Fibroblast of lung (primary cell): ENCODE data around the gene HOXD4. TPM values are rescaled to one million over a fixed set of nuclear protein-coding genes. Genes with fewer than 3 reads are reported as not detected.
A peak's percentile ranks its signal among the peaks of the same experiment; 100 is the strongest.

Source experiments
- DNase-seq, 2 donors: peaks; one replicate each; pipeline versions ENCODE4 v3.0.0 to v3.0.0-alpha.2; 2010; ENCODE audit warnings: low read depth in 2 of 2
- H2AFZ ChIP-seq: 2 replicates; pipeline ENCODE4 v1.5.1; 2012; ENCODE audit warnings: low read length, control low read depth, inconsistent platforms
- H3K27ac ChIP-seq: 2 replicates; pipeline ENCODE4 v1.5.1; 2011; ENCODE audit warnings: low read length, control low read depth; ENCODE audit not compliant: insufficient read depth
- H3K27me3 ChIP-seq: 2 replicates; pipeline ENCODE4 v1.5.1; 2011; ENCODE audit warnings: mild to moderate bottlenecking, low read length; ENCODE audit not compliant: control insufficient read depth, insufficient read depth
- H3K36me3 ChIP-seq: 2 replicates; pipeline ENCODE4 v1.5.1; 2011; ENCODE audit warnings: low read length; ENCODE audit not compliant: control insufficient read depth, insufficient read depth
- H3K4me1 ChIP-seq: 2 replicates; pipeline ENCODE4 v1.5.1; 2011; ENCODE audit warnings: low read length; ENCODE audit not compliant: control insufficient read depth, insufficient read depth; ENCODE audit errors: extremely low read depth
- H3K4me2 ChIP-seq: 2 replicates; pipeline ENCODE4 v1.5.1; 2011; ENCODE audit warnings: low read length, control low read depth; ENCODE audit not compliant: insufficient read depth; ENCODE audit errors: extremely low read depth
- H3K4me3 ChIP-seq, 4 experiments: fragments of 200-600 bp in 1 of 4; sonication (generic) in 1 of 4; replicated peaks in 1 of 4; 2 replicates each; pipeline ENCODE4 v1.5.1; 2011 to 2016; ENCODE audit warnings: low read length in 4 of 4, low read depth in 3 of 4, mild to moderate bottlenecking in 3 of 4, control low read depth in 2 of 4, inconsistent platforms in 1 of 4, mixed read lengths in 1 of 4; ENCODE audit not compliant: insufficient read depth in 1 of 4; ENCODE audit errors: control extremely low read depth in 1 of 4
- H3K79me2 ChIP-seq: 2 replicates; pipeline ENCODE4 v1.5.1; 2012; ENCODE audit warnings: mild to moderate bottlenecking, low read length, inconsistent platforms; ENCODE audit not compliant: control insufficient read depth, insufficient read depth
- H3K9ac ChIP-seq: 2 replicates; pipeline ENCODE4 v1.5.1; 2011; ENCODE audit warnings: mild to moderate bottlenecking, low read length, control low read depth; ENCODE audit not compliant: insufficient read depth
- H3K9me3 ChIP-seq: 2 replicates; pipeline ENCODE4 v1.5.1; 2012; ENCODE audit warnings: low read depth, low read length; ENCODE audit not compliant: control insufficient read depth, insufficient read depth
- H4K20me1 ChIP-seq: 2 replicates; pipeline ENCODE4 v1.5.1; 2011; ENCODE audit warnings: low read length; ENCODE audit not compliant: control insufficient read depth, insufficient read depth; ENCODE audit errors: extremely low read depth
- EZH2 ChIP-seq: IDR thresholded peaks from 2 replicates; pipeline ENCODE4 v1.5.1; 2012; ENCODE audit warnings: low read length, control low read depth, mild to moderate bottlenecking; ENCODE audit errors: missing control alignments
- polyA plus RNA-seq, 2 donors: library from polyadenylated mRNA; depleted of rRNA in 1 of 2; stranded (reverse) in 1 of 2; unstranded in 1 of 2; fragments of >200 nt; gene quantifications; 2 replicates each; pipeline ENCODE4 v1.2.1, GENCODE V29; 2011 to 2012; ENCODE audit warnings: missing spikeins in 1 of 2
- total RNA-seq: library from RNA; depleted of rRNA; stranded (reverse); fragments of >200 nt; gene quantifications from 2 replicates; pipeline ENCODE4 v1.2.1, GENCODE V29; 2014
- TF ChIP-seq, protein P1 (sequence below), 2 donors: IDR thresholded peaks in 1 of 2; conservative IDR thresholded peaks in 1 of 2; 1 replicate in 1 of 2; 2 replicates in 1 of 2; pipeline ENCODE4 v1.5.1; 2011 to 2012; ENCODE audit warnings: low read length in 2 of 2, control low read depth in 1 of 2, inconsistent platforms in 1 of 2, low read depth in 1 of 2, mild to moderate bottlenecking in 1 of 2

Gene HOXD4
- total and polyA plus RNA-seq, 2 donors (not counting 1 experiment from before 2014, with no cell fraction given), result not detected

DNA sequence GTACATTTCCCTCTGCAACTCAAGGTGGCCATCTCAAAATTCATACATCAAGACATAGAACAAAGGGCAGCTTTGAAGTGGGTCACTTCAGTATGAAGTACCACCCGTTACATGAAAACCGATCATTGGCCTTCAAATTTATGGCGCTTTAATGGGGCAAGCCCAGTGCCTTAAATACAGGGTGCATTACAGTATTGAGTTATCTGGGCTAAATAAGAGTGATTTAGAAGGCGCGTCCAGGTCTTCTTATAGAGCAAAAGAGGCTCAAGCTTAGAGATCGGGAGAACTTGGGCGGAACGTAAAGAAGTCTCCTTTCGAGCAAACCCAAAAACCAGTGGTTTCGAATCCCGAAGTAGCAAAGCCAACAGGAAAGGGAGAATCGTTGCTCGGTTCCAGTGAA lies 12.9 kb downstream of the HOXD4 start:
- no peaks in the 10 kb centered on the region for H4K20me1 ChIP-seq
- H3K36me3 ChIP-seq, result no peaks in the 10 kb centered on the region
- H3K9me3 ChIP-seq, result no peaks in the 10 kb centered on the region
- no peak overlapping the region for H3K27ac ChIP-seq
- no peak overlapping the region for H3K4me3 ChIP-seq
- H3K4me2 ChIP-seq, result no peak overlapping the region
- no peaks in the 10 kb centered on the region for H3K4me1 ChIP-seq
- no peak for DNase-seq
- H3K27me3 ChIP-seq, result peaks cover 67% of the 10 kb centered on the region
- no peaks in the 10 kb centered on the region for H3K79me2 ChIP-seq
- H3K9ac ChIP-seq, result no peak overlapping the region
- H2AFZ ChIP-seq, result no peak overlapping the region
- no peak for TF ChIP-seq EZH2
- TF ChIP-seq, protein P1, sequence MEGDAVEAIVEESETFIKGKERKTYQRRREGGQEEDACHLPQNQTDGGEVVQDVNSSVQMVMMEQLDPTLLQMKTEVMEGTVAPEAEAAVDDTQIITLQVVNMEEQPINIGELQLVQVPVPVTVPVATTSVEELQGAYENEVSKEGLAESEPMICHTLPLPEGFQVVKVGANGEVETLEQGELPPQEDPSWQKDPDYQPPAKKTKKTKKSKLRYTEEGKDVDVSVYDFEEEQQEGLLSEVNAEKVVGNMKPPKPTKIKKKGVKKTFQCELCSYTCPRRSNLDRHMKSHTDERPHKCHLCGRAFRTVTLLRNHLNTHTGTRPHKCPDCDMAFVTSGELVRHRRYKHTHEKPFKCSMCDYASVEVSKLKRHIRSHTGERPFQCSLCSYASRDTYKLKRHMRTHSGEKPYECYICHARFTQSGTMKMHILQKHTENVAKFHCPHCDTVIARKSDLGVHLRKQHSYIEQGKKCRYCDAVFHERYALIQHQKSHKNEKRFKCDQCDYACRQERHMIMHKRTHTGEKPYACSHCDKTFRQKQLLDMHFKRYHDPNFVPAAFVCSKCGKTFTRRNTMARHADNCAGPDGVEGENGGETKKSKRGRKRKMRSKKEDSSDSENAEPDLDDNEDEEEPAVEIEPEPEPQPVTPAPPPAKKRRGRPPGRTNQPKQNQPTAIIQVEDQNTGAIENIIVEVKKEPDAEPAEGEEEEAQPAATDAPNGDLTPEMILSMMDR (conservative IDR thresholded peaks at IDR 0.05 in 1 of 2, IDR thresholded peaks at IDR 0.05 in 1 of 2; ENCODE audit: low read depth in 1 of 2, low read length in 2 of 2), result no peak

GRCh38 chr2:176164611-176165369 lies 13.4 kb downstream of the HOXD4 start:
- no peak overlapping the region for H2AFZ ChIP-seq
- no peaks in the 10 kb centered on the region for H3K4me1 ChIP-seq
- H3K79me2 ChIP-seq, result no peaks in the 10 kb centered on the region
- H3K27me3 ChIP-seq, result peaks cover 62% of the 10 kb centered on the region
- no peaks in the 10 kb centered on the region for H4K20me1 ChIP-seq
- H3K36me3 ChIP-seq, result no peaks in the 10 kb centered on the region
- no peak overlapping the region for H3K27ac ChIP-seq
- no peak overlapping the region for H3K4me3 ChIP-seq
- H3K4me2 ChIP-seq, result no peak overlapping the region
- TF ChIP-seq EZH2, result peak; percentile 73
- TF ChIP-seq, protein P1 (conservative IDR thresholded peaks at IDR 0.05 in 1 of 2, IDR thresholded peaks at IDR 0.05 in 1 of 2; ENCODE audit: low read depth in 1 of 2, low read length in 2 of 2), result no peak
- no peaks in the 10 kb centered on the region for H3K9me3 ChIP-seq
- DNase-seq, result peak in 1 of 2 donors; percentile 88
- no peak overlapping the region for H3K9ac ChIP-seq

- H3K27ac ChIP-seq, result no peak overlapping the region
- peak in 1 of 2 donors; percentile 81 for DNase-seq
- H3K4me2 ChIP-seq, result no peak overlapping the region
- H3K4me1 ChIP-seq, result no peaks in the 10 kb centered on the region
- no peaks in the 10 kb centered on the region for H3K79me2 ChIP-seq
- H2AFZ ChIP-seq, result no peak overlapping the region
- H4K20me1 ChIP-seq, result no peaks in the 10 kb centered on the region
- no peak overlapping the region for H3K4me3 ChIP-seq
- no peaks in the 10 kb centered on the region for H3K36me3 ChIP-seq
- no peaks in the 10 kb centered on the region for H3K9me3 ChIP-seq
- no peak overlapping the region for H3K9ac ChIP-seq
- no peak for TF ChIP-seq EZH2
- TF ChIP-seq, protein P1 (conservative IDR thresholded peaks at IDR 0.05 in 1 of 2, IDR thresholded peaks at IDR 0.05 in 1 of 2; ENCODE audit: low read depth in 1 of 2, low read length in 2 of 2), result no peak
- peaks cover 55% of the 10 kb centered on the region for H3K27me3 ChIP-seq
These were observed 14.2 kb downstream of the HOXD4 start for GRCh38 chr2:176165370-176166050.
